ENCODE measurements around the gene SETD3. TPM values are rescaled to one million over a fixed set of nuclear protein-coding genes. Genes with fewer than 3 reads are reported as not detected.

SETD3 gene
- total RNA-seq, 2 donors from 2014 or later: 84.2 to 114 TPM

DNA sequence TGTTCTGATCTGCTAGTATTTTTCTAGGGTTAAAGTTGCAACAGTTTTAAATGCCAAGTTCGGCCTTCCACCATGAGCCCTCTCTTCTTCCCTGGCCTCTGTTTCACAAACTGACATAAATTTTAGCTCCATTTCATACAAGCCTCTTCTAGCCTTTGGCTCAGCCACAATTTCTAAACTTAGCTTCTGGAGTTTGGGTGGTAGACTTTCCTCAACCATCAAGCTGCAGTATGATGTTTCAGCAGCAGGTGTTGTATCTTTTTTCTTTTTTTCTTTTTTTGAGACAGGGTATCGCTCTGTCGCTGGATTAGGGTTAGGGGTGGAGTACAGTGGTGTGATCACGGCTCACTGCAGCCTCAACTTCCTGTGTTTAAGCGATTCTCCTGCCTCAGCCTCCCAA is 29.4 kb downstream of the SETD3 start:
- no peak overlapping the region for H3K4me3 ChIP-seq
- H3K36me3 ChIP-seq: peaks cover 47% of the 10 kb centered on the region
- DNase-seq (ENCODE audit: low spot score): no peak
- H3K27ac ChIP-seq: no peak overlapping the region
- no peaks in the 10 kb centered on the region for H3K4me1 ChIP-seq
- TF ChIP-seq, protein P1, sequence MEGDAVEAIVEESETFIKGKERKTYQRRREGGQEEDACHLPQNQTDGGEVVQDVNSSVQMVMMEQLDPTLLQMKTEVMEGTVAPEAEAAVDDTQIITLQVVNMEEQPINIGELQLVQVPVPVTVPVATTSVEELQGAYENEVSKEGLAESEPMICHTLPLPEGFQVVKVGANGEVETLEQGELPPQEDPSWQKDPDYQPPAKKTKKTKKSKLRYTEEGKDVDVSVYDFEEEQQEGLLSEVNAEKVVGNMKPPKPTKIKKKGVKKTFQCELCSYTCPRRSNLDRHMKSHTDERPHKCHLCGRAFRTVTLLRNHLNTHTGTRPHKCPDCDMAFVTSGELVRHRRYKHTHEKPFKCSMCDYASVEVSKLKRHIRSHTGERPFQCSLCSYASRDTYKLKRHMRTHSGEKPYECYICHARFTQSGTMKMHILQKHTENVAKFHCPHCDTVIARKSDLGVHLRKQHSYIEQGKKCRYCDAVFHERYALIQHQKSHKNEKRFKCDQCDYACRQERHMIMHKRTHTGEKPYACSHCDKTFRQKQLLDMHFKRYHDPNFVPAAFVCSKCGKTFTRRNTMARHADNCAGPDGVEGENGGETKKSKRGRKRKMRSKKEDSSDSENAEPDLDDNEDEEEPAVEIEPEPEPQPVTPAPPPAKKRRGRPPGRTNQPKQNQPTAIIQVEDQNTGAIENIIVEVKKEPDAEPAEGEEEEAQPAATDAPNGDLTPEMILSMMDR (IDR thresholded peaks at IDR 0.05): no peak
- no peaks in the 10 kb centered on the region for H3K9me3 ChIP-seq
- no peaks in the 10 kb centered on the region for H3K27me3 ChIP-seq

DNA sequence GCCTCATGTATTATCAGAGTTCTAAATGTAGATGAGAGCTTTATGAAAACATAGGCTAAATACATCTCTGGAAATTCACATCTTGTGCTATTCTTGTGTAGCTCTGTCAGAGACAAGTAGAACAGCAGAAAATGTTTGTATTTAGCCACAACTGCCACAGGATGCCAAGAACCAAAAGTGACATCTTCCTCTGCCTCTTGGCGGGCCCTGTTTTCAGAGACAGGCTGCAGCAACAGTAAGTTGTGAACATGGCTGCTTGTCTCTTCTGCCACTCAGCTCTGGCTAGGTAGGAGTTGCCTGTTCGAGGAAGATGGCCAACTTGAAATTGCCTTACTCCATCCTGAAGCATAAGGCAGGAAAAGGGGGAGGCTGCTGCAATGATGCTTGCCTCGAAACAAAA is 30.4 kb downstream of the SETD3 start:
- Histone ChIP-seq H3K9me3 (no peaks in the 10 kb centered on the region), H3K4me1 (no peaks in the 10 kb centered on the region), H3K36me3 (peaks cover 46% of the 10 kb centered on the region), H3K27me3 (no peaks in the 10 kb centered on the region), H3K27ac (no peak overlapping the region), H3K4me3 (no peak overlapping the region)
- TF ChIP-seq, protein P1 (IDR thresholded peaks at IDR 0.05): no peak
- DNase-seq (ENCODE audit: low spot score): no peak

DNA sequence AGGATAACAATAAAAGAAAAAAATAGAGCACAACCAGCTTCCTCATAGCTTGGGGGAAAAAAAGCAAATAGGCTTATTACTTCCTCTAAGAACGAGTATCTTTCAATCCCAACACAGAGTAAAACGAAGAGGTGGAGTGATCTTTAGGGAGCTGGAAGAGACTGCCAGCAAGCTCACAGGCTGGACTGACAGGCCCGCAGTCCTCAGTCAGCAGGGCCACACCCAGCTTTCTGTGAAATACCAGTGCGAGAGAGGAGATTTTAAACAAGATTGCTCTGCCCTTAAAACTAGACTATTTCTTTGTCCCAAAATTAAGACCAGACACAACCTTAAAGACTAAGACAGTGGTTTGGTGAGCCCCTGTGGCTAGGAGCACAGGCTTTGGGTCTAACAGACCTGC is 32.9 kb downstream of the SETD3 start:
- no peaks in the 10 kb centered on the region for H3K9me3 ChIP-seq
- H3K36me3 ChIP-seq: peaks cover 52% of the 10 kb centered on the region
- H3K4me3 ChIP-seq: no peak overlapping the region
- DNase-seq (ENCODE audit: low spot score): no peak
- TF ChIP-seq, protein P1 (IDR thresholded peaks at IDR 0.05): no peak
- no peak overlapping the region for H3K27ac ChIP-seq
- H3K4me1 ChIP-seq: no peaks in the 10 kb centered on the region
- no peaks in the 10 kb centered on the region for H3K27me3 ChIP-seq

DNA sequence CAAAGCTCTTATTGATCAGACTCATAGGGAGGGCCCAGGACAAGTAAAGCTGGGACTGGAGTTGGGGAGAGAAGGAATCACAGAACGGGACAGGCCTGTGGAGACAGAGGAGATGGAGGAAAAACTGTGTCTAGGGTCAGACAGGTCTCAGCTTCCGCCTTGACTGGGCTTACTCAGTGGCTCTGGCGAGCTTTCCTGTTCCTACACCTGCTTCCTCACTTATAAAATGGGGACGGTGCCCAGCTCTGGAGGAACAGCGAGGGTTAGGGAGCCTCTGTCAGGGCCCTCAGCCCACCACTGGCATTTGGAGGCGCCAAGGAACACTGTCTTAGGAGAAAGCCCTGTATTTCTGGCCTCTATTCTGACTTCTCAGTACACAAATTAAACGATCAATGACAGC is 34.7 kb downstream of the SETD3 start:
- Histone ChIP-seq H3K9me3 (no peaks in the 10 kb centered on the region), H3K27me3 (no peaks in the 10 kb centered on the region), H3K4me1 (no peaks in the 10 kb centered on the region), H3K36me3 (peaks cover 65% of the 10 kb centered on the region), H3K27ac (no peak overlapping the region), H3K4me3 (no peak overlapping the region)
- TF ChIP-seq, protein P1 (IDR thresholded peaks at IDR 0.05): no peak
- no peak for DNase-seq (ENCODE audit: low spot score)

DNA sequence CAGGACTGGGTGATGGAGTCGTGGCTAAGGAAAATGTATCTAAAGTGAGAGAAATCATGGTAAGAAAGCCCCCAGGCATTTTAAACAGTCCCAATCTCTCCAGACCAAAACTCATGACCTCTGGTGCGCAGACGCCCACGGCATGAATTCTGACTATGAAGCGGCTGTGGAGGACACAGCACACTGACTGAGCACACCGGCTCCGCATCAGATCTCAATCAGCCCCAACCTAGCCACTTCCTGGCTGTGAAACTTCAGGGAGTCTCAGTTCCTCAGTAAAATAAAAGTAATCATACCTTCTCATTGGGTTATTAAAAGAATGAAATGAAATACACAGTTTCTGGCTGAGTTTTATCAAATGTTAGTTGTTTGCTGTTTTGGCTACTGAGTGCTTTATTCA is 38.7 kb downstream of the SETD3 start:
- Histone ChIP-seq H3K36me3 (peaks cover 47% of the 10 kb centered on the region), H3K9me3 (no peaks in the 10 kb centered on the region), H3K27me3 (no peaks in the 10 kb centered on the region), H3K4me3 (no peak overlapping the region), H3K4me1 (peaks cover 0 to 3% of the 10 kb centered on the region in 2 donors), H3K27ac (no peak overlapping the region)
- TF ChIP-seq, protein P1 (IDR thresholded peaks at IDR 0.05): no peak
- DNase-seq (ENCODE audit: low spot score): no peak

DNA sequence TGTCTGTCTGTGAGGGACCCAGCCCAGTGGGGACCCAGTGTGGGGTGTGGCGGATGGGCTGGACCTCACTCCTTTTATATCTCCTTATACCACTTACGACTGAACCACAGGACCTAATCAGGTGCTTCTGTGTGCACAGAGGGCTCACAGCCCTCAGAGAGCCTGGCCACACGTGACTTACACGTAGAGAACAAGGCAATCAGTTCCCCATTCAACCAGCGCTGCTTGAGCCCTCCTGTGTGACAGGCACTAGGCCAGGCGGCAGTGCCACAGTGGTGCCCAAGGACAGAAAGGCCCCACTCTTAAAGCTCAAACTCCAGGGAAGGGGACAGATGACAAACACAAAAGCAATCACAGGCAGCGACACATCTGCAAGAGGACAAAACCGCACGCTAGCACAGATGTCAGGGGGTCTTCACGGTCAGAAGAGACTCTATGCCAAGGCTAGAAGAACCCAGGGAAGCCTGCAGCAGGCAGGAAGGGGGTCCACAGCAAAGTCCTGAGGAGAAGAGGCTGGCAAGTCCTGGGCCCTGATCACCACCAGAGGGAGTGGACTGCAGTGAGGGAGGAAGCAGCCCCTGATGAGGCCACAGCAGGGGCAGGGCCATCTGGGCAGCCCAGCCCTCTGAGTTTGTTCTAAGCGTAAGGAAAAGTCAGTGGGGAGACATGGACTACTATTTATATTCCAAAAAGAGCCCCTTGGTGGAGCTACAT is 39.3 kb downstream of the SETD3 start:
- H3K9me3 ChIP-seq: no peaks in the 10 kb centered on the region
- peaks cover 45% of the 10 kb centered on the region for H3K36me3 ChIP-seq
- TF ChIP-seq, protein P1 (IDR thresholded peaks at IDR 0.05): no peak
- peaks cover 0 to 9% of the 10 kb centered on the region in 2 donors for H3K4me1 ChIP-seq
- no peaks in the 10 kb centered on the region for H3K27me3 ChIP-seq
- no peak for DNase-seq (ENCODE audit: low spot score)
- no peak overlapping the region for H3K27ac ChIP-seq
- no peak overlapping the region for H3K4me3 ChIP-seq
